K562 (cell line): Measurements from ENCODE around the gene FAM222A. TPM values are rescaled to one million over a fixed set of nuclear protein-coding genes. Genes with fewer than 3 reads are reported as not detected.
"Not testable (repeated sequence)": the region's sequence is repeated elsewhere in the genome, so short reads cannot be mapped to it uniquely, and the experiment has no call there.

ENCODE experiments used
- ATAC-seq: fragments of 200-7000 bp; cut with Tn5 transposase; 3 replicates; pipeline ENCODE4 v1.9.1; 2020; ENCODE audit warnings: moderate library complexity
- BruUV-seq: library from RNA; stranded (reverse); fragments of 400-500 nt; replicated peaks from 2 replicates; lab custom pipeline; 2021; lab: Mats Ljungman, UMichigan
- CTCF ChIA-PET: fragments of 300-600 bp; formaldehyde crosslinking; extraction: SDS; loops from one replicate; lab custom pipeline; 2021; ENCODE audit warnings: low intra/inter-chr PET ratio; lab: Yijun Ruan, JAX
- POLR2A ChIA-PET: fragments of 300-600, 350-650 bp; sonication (Branson Sonifier 250); formaldehyde crosslinking; extraction: SDS; loops from one replicate; lab custom pipeline; 2021; ENCODE audit warnings: antibody characterized with exemption, inconsistent platforms; lab: Yijun Ruan, JAX
- DNase-seq, 4 experiments: peaks; one replicate each; pipeline versions ENCODE4 v3.0.0 to v3.0.0-alpha.2; 2011 to 2018; ENCODE audit warnings: low spot score in 3 of 4, mixed read lengths in 3 of 4; ENCODE audit errors: extremely low read depth in 1 of 4
- FAIRE-seq: peaks from 2 replicates; lab custom pipeline; 2011; peaks lifted over from hg19 to GRCh38; lab: Jason Lieb, UNC
- H2AFZ ChIP-seq: 2 replicates; pipeline ENCODE4 v1.6.0; 2011; ENCODE audit warnings: low read depth, low read length, control low read depth, inconsistent platforms
- H3K27ac ChIP-seq: fragments of 200-600 bp; 3 replicates; pipeline ENCODE4 v1.8.0; 2011; ENCODE audit warnings: low read depth, mild to moderate bottlenecking, control low read depth, inconsistent platforms, low read length, moderate library complexity, mixed read lengths; ENCODE audit errors: extremely low read depth
- H3K27me3 ChIP-seq, 2 experiments: fragments of 300-600 bp in 1 of 2; 2 replicates in 1 of 2; 3 replicates in 1 of 2; pipeline versions ENCODE4 v1.6.0 to v1.8.0; 2011; ENCODE audit warnings: inconsistent platforms in 2 of 2, low read length in 2 of 2, mild to moderate bottlenecking in 1 of 2, mixed read lengths in 1 of 2, moderate library complexity in 1 of 2; ENCODE audit not compliant: control insufficient read depth in 2 of 2, insufficient read depth in 2 of 2
- H3K36me3 ChIP-seq: fragments of 300-600 bp; 3 replicates; pipeline ENCODE4 v1.8.0; 2011; ENCODE audit warnings: mild to moderate bottlenecking, low read length, inconsistent platforms; ENCODE audit not compliant: control insufficient read depth, insufficient read depth
- H3K4me1 ChIP-seq, 2 experiments: fragments of 200-600 bp in 1 of 2; replicated peaks in 1 of 2; 2 replicates in 1 of 2; 3 replicates in 1 of 2; pipeline versions ENCODE4 v1.5.1 to v1.8.0; 2011; ENCODE audit warnings: inconsistent platforms in 2 of 2, low read length in 2 of 2, mild to moderate bottlenecking in 1 of 2, mixed read lengths in 1 of 2, moderate library complexity in 1 of 2; ENCODE audit not compliant: control insufficient read depth in 2 of 2, insufficient read depth in 2 of 2
- H3K4me2 ChIP-seq: 2 replicates; pipeline ENCODE4 v1.6.1; 2011; ENCODE audit warnings: low read length, control low read depth, inconsistent platforms, mixed read lengths; ENCODE audit not compliant: insufficient read depth
- H3K4me3 ChIP-seq: fragments of 200-600 bp; sonication (generic), shearing (Covaris generic); 2 replicates; pipeline ENCODE4 v1.5.1; 2016; ENCODE audit warnings: control low read depth, inconsistent platforms
- H3K79me2 ChIP-seq: fragments of 200-600 bp; 3 replicates; pipeline ENCODE4 v1.8.0; 2011; ENCODE audit warnings: low read length, inconsistent platforms; ENCODE audit not compliant: control insufficient read depth, insufficient read depth
- H3K9ac ChIP-seq, 2 experiments: 2 replicates each; pipeline versions ENCODE4 v1.6.0 to v1.6.1; 2011; ENCODE audit warnings: low read depth in 2 of 2, low read length in 2 of 2, control low read depth in 1 of 2, inconsistent platforms in 1 of 2, mild to moderate bottlenecking in 1 of 2, mixed read lengths in 1 of 2; ENCODE audit not compliant: insufficient read depth in 1 of 2
- H3K9me1 ChIP-seq: one replicate; pipeline ENCODE4 v1.6.0; 2011; ENCODE audit warnings: inconsistent platforms, mild to moderate bottlenecking, low read length, moderate library complexity; ENCODE audit not compliant: control insufficient read depth, insufficient read depth
- H3K9me3 ChIP-seq: replicated peaks from 2 replicates; pipeline ENCODE4 v1.5.1; 2011; ENCODE audit warnings: low read depth, low read length, inconsistent platforms; ENCODE audit not compliant: control insufficient read depth, insufficient read depth
- H4K20me1 ChIP-seq: replicated peaks from 2 replicates; pipeline ENCODE4 v1.6.1; 2011; ENCODE audit warnings: low read length, inconsistent platforms, mixed read lengths; ENCODE audit not compliant: control insufficient read depth, insufficient read depth
- BCOR ChIP-seq: fragments of 450-650 bp; IDR thresholded peaks from 2 replicates; pipeline ENCODE4 v1.6.1; 2016
- ETV5 ChIP-seq: sonication (generic); formaldehyde crosslinking; IDR thresholded peaks from 2 replicates; pipeline ENCODE4 v1.4.0; 2020; ENCODE audit warnings: low read depth, mild to moderate bottlenecking, missing genetic modification reagents
- ZNF121 ChIP-seq: sonication (generic); formaldehyde crosslinking; conservative IDR thresholded peaks from 2 replicates; pipeline ENCODE4 v1.8.0; 2022; ENCODE audit warnings: missing genetic modification reagents
- ZNF24 ChIP-seq: fragments of 450-650 bp; IDR thresholded peaks from 2 replicates; pipeline ENCODE4 v1.6.1; 2016
- WGBS: fragments of 100-300 bp; shearing (Covaris generic); methylation state at CpG from one replicate; pipeline ENCODE4 v1.1.6; 2016; ENCODE audit warnings: low coverage, mixed read lengths; ENCODE audit not compliant: insufficient coverage; ENCODE audit errors: missing lambda C conversion rate; 5-methylcytosine and 5-hydroxymethylcytosine counted together
- in situ Hi-C: fragments of 300-500 bp; cut with MboI; formaldehyde crosslinking; loops from 4 replicates; pipeline ENCODE4 v1.15.0; 2018; ENCODE audit warnings: inconsistent platforms, mixed read lengths
- intact Hi-C: fragments of 100-400 bp; cut with micrococcal nuclease; formaldehyde crosslinking; loops from 2 replicates; pipeline ENCODE4 v1.14.2; 2022
- polyA plus RNA-seq, 8 experiments: library from polyadenylated mRNA; depleted of rRNA in 4 of 8; stranded (reverse) in 5 of 8; unstranded in 3 of 8; fragments of >200 nt; fragmentation: Nextera tagmentation in 2 of 8; fragmentation: Illumina TruSeq in 1 of 8; extraction: Ambion mirVana in 2 of 8; extraction: Trizol in 1 of 8; gene quantifications; 2 replicates each; pipeline versions ENCODE4 v1.2.1 to v1.2.3, GENCODE V29; 2011 to 2014; ENCODE audit warnings: inconsistent platforms in 1 of 8, missing spikeins in 1 of 8
- total RNA-seq, 7 experiments: library from RNA; depleted of rRNA in 6 of 7; stranded (reverse); fragments of >200 nt in 6 of 7; fragmentation: Illumina TruSeq in 2 of 7; extraction: Trizol in 2 of 7; gene quantifications; 2 replicates each; pipeline versions ENCODE4 v1.2.1 to v1.2.3, GENCODE V29; 2011 to 2021; ENCODE audit warnings: low replicate concordance in 1 of 7

Gene FAM222A
- total and polyA plus RNA-seq, 9 of the 15 experiments (the other 6 are each of a cell fraction or from before 2014, with no cell fraction given), result 0.03 to 0.36 (median 0.12) TPM; not detected in 1

- no peak overlapping the region for H2AFZ ChIP-seq
- in situ Hi-C loops (no loop called here), intact Hi-C loops (no loop called here)
- no peak for FAIRE-seq
- no peak overlapping the region for H3K4me3 ChIP-seq
- no peak overlapping the region for H3K4me2 ChIP-seq
- no peaks in the 10 kb centered on the region for H3K9me3 ChIP-seq
- TF ChIP-seq ZNF24, result peak; percentile 78
- no peak for TF ChIP-seq ETV5 (CRISPR knock-in tag)
- no peak overlapping the region for H3K27ac ChIP-seq
- H4K20me1 ChIP-seq, result no peaks in the 10 kb centered on the region
- DNase-seq, result no peak
- ATAC-seq, result no peak
- BruUV-seq, result no TSS peak
- H3K9ac ChIP-seq, result no peak overlapping the region
- H3K36me3 ChIP-seq, result no peaks in the 10 kb centered on the region
- H3K4me1 ChIP-seq, result peaks cover 15 to 20% of the 10 kb centered on the region in 2 experiments; a peak in 3 of 5 replicates
- 3% methylated on average over 10 of the region's 11 CpGs for WGBS
- no peaks in the 10 kb centered on the region for H3K9me1 ChIP-seq
- H3K27me3 ChIP-seq, result peaks cover 0 to 5% of the 10 kb centered on the region in 2 experiments; a peak in 2 of 5 replicates
- ChIA-PET CTCF (no interaction called here), POLR2A (interaction anchor here (0.6 to 0.7 kb wide), 2 partner anchors 9 to 48 kb away, joined by 3 read pairs; no protein-coding TSS in a partner anchor)
- no peaks in the 10 kb centered on the region for H3K79me2 ChIP-seq
Measured at GRCh38 chr12:109693653-109694600, 19.7 kb upstream of the FAM222A start.

GRCh38 chr12:109694629-109695028 lies 19.0 kb upstream of the FAM222A start:
- FAIRE-seq, H3K9me3 ChIP-seq, H3K9ac ChIP-seq, H3K27ac ChIP-seq, H3K27me3 ChIP-seq, H3K9me1 ChIP-seq, H3K36me3 ChIP-seq, intact Hi-C loops, BruUV-seq, H3K79me2 ChIP-seq, ATAC-seq, H2AFZ ChIP-seq, H3K4me3 ChIP-seq, H3K4me2 ChIP-seq, CTCF ChIA-PET, in situ Hi-C loops, DNase-seq, H4K20me1 ChIP-seq: not testable (repeated sequence)
- peaks cover 15 to 20% of the 10 kb centered on the region in 2 experiments; a peak in 3 of 5 replicates for H3K4me1 ChIP-seq
- 3% methylated on average over 5 of the region's 6 CpGs for WGBS
- POLR2A ChIA-PET, result interaction anchor here (0.6 kb wide), 1 partner anchor 47 kb away, joined by 3 read pairs; no protein-coding TSS in a partner anchor
- TF ChIP-seq ZNF121 (CRISPR knock-in tag), result peak; percentile 56
- 0 out of 2 replicates have a peak, but pooled peaks have one; percentile 19 for TF ChIP-seq BCOR
